Measurements from ENCODE around the gene PCNX1. TPM values are rescaled to one million over a fixed set of nuclear protein-coding genes. Genes with fewer than 3 reads are reported as not detected.
A peak's percentile ranks its signal among the peaks of the same experiment; 100 is the strongest.

The PCNX1 gene
- polyA plus RNA-seq, 3 donors from 2014 or later = 4.6 to 17.2 (median 4.6) TPM

- H3K27ac Mint-ChIP-seq = peak overlapping the region in 1 of 6 donors; percentile 30
- peaks cover 0 to 7% (median 2%) of the 10 kb centered on the region in 3 donors for H3K27me3 Mint-ChIP-seq (ENCODE audit: low read depth in 3 of 3)
- H3K4me1 Mint-ChIP-seq = peaks cover 57 to 58% of the 10 kb centered on the region in 2 donors
- H3K4me3 Mint-ChIP-seq = peak overlapping the region in 1 of 5 donors; percentile 54
- H3K36me3 Mint-ChIP-seq = no peaks in the 10 kb centered on the region
- DNase-seq = no peak
- no peaks in the 10 kb centered on the region for H3K9me3 Mint-ChIP-seq
These were observed 24.3 kb upstream of the PCNX1 start for GRCh38 chr14:70882776-70883492.

GRCh38 chr14:70884595-70885342 lies 22.5 kb upstream of the PCNX1 start:
- no peak for DNase-seq
- Mint-ChIP-seq H3K27ac (peak overlapping the region in 5 of 6 donors; percentile 4 to 94 (median 23)), H3K4me1 (peaks cover 74 to 76% of the 10 kb centered on the region in 2 donors), H3K9me3 (no peaks in the 10 kb centered on the region), H3K27me3 (ENCODE audit: low read depth in 3 of 3) (peaks cover 2 to 8% (median 2%) of the 10 kb centered on the region in 3 donors), H3K36me3 (no peaks in the 10 kb centered on the region), H3K4me3 (peak overlapping the region in 4 of 5 donors; percentile 3 to 34 (median 22))

GRCh38 chr14:70885343-70886022 lies 21.8 kb upstream of the PCNX1 start:
- Mint-ChIP-seq H3K9me3 (no peaks in the 10 kb centered on the region), H3K4me1 (peaks cover 78 to 81% of the 10 kb centered on the region in 2 donors), H3K27ac (peak overlapping the region in 4 of 6 donors; percentile 87 to 94 (median 92)), H3K4me3 (peak overlapping the region in 4 of 5 donors; percentile 9 to 81 (median 50)), H3K27me3 (ENCODE audit: low read depth in 3 of 3) (peaks cover 2 to 8% (median 2%) of the 10 kb centered on the region in 3 donors), H3K36me3 (no peaks in the 10 kb centered on the region)
- DNase-seq = no peak

- H3K9me3 Mint-ChIP-seq = no peaks in the 10 kb centered on the region
- H3K27ac Mint-ChIP-seq = peak overlapping the region; percentile 78 to 94 (median 89)
- peak overlapping the region; percentile 65 to 81 (median 77) for H3K4me3 Mint-ChIP-seq
- peaks cover 79 to 81% of the 10 kb centered on the region in 2 donors for H3K4me1 Mint-ChIP-seq
- H3K27me3 Mint-ChIP-seq (ENCODE audit: low read depth in 3 of 3) = peaks cover 0 to 8% (median 2%) of the 10 kb centered on the region in 3 donors
- H3K36me3 Mint-ChIP-seq = no peaks in the 10 kb centered on the region
- DNase-seq = peak; percentile 64
These were observed 20.6 kb upstream of the PCNX1 start for GRCh38 chr14:70886421-70887206.

- Mint-ChIP-seq H3K9me3 (no peaks in the 10 kb centered on the region), H3K4me1 (peaks cover 76 to 79% of the 10 kb centered on the region in 2 donors), H3K27me3 (ENCODE audit: low read depth in 3 of 3) (peaks cover 0 to 5% (median 2%) of the 10 kb centered on the region in 3 donors), H3K36me3 (no peaks in the 10 kb centered on the region), H3K4me3 (peak overlapping the region; percentile 65 to 81 (median 77)), H3K27ac (peak overlapping the region; percentile 78 to 94 (median 89))
- DNase-seq = no peak
These were observed 20.0 kb upstream of the PCNX1 start for GRCh38 chr14:70887207-70887681.

- Mint-ChIP-seq H3K27me3 (ENCODE audit: low read depth in 3 of 3) (peaks cover 0 to 5% (median 4%) of the 10 kb centered on the region in 3 donors), H3K9me3 (no peaks in the 10 kb centered on the region), H3K4me3 (peak overlapping the region; percentile 65 to 81 (median 77)), H3K4me1 (peaks cover 70 to 74% of the 10 kb centered on the region in 2 donors), H3K36me3 (no peaks in the 10 kb centered on the region), H3K27ac (peak overlapping the region; percentile 78 to 94 (median 89))
- no peak for DNase-seq
These were observed 19.3 kb upstream of the PCNX1 start for GRCh38 chr14:70887737-70888499.

GRCh38 chr14:70888681-70889175 lies 18.5 kb upstream of the PCNX1 start:
- H3K9me3 Mint-ChIP-seq = no peaks in the 10 kb centered on the region
- H3K27me3 Mint-ChIP-seq (ENCODE audit: low read depth in 3 of 3) = peaks cover 0 to 5% (median 1%) of the 10 kb centered on the region in 3 donors
- peak overlapping the region in 4 of 6 donors; percentile 15 to 81 (median 46) for H3K27ac Mint-ChIP-seq
- H3K4me3 Mint-ChIP-seq = peak overlapping the region in 2 of 5 donors; percentile 54 to 55
- no peaks in the 10 kb centered on the region for H3K36me3 Mint-ChIP-seq
- DNase-seq = peak; percentile 48 to 70 (median 50)
- peaks cover 70 to 71% of the 10 kb centered on the region in 2 donors for H3K4me1 Mint-ChIP-seq

- no peaks in the 10 kb centered on the region for H3K9me3 Mint-ChIP-seq
- no peaks in the 10 kb centered on the region for H3K36me3 Mint-ChIP-seq
- no peak overlapping the region for H3K4me3 Mint-ChIP-seq
- H3K4me1 Mint-ChIP-seq = peaks cover 70 to 72% of the 10 kb centered on the region in 2 donors
- peaks cover 0 to 6% (median 5%) of the 10 kb centered on the region in 3 donors for H3K27me3 Mint-ChIP-seq (ENCODE audit: low read depth in 3 of 3)
- DNase-seq = no peak
- H3K27ac Mint-ChIP-seq = peak overlapping the region in 4 of 6 donors; percentile 15 to 81 (median 30)
These were observed 17.7 kb upstream of the PCNX1 start for GRCh38 chr14:70889555-70889954.

- H3K4me1 Mint-ChIP-seq = peaks cover 62 to 70% of the 10 kb centered on the region in 2 donors
- no peaks in the 10 kb centered on the region for H3K36me3 Mint-ChIP-seq
- peaks cover 0 to 8% (median 5%) of the 10 kb centered on the region in 3 donors for H3K27me3 Mint-ChIP-seq (ENCODE audit: low read depth in 3 of 3)
- peaks cover 0 to 2% (median 0%) of the 10 kb centered on the region in 6 donors for H3K9me3 Mint-ChIP-seq
- H3K4me3 Mint-ChIP-seq = no peak overlapping the region
- H3K27ac Mint-ChIP-seq = no peak overlapping the region
- DNase-seq = no peak
These were observed 16.2 kb upstream of the PCNX1 start for GRCh38 chr14:70890826-70891659.

GRCh38 chr14:70891737-70892136 lies 15.5 kb upstream of the PCNX1 start:
- no peak overlapping the region for H3K4me3 Mint-ChIP-seq
- H3K36me3 Mint-ChIP-seq = peaks cover 0 to 4% (median 0%) of the 10 kb centered on the region in 3 donors
- H3K27me3 Mint-ChIP-seq (ENCODE audit: low read depth in 3 of 3) = peaks cover 0 to 8% (median 5%) of the 10 kb centered on the region in 3 donors
- peaks cover 0 to 2% (median 0%) of the 10 kb centered on the region in 6 donors for H3K9me3 Mint-ChIP-seq
- DNase-seq = no peak
- peaks cover 55 to 63% of the 10 kb centered on the region in 2 donors for H3K4me1 Mint-ChIP-seq
- no peak overlapping the region for H3K27ac Mint-ChIP-seq

- peaks cover 0 to 2% (median 0%) of the 10 kb centered on the region in 6 donors for H3K9me3 Mint-ChIP-seq
- peaks cover 0 to 4% (median 0%) of the 10 kb centered on the region in 3 donors for H3K36me3 Mint-ChIP-seq
- peaks cover 0 to 8% (median 6%) of the 10 kb centered on the region in 3 donors for H3K27me3 Mint-ChIP-seq (ENCODE audit: low read depth in 3 of 3)
- peaks cover 40 to 48% of the 10 kb centered on the region in 2 donors for H3K4me1 Mint-ChIP-seq
- DNase-seq = no peak
- no peak overlapping the region for H3K27ac Mint-ChIP-seq
- peak overlapping the region in 1 of 5 donors; percentile 12 for H3K4me3 Mint-ChIP-seq
These were observed 14.0 kb upstream of the PCNX1 start for GRCh38 chr14:70893062-70893845.
